ENCODE measurements around the gene AFAP1L2. TPM values are rescaled to one million over a fixed set of nuclear protein-coding genes. Genes with fewer than 3 reads are reported as not detected.

AFAP1L2 gene
- total RNA-seq, 2 experiments from 2014 or later, result 2.3 to 8.6 TPM

GRCh38 chr10:114347791-114348190, 56.5 kb downstream of the AFAP1L2 start:
- no peaks in the 10 kb centered on the region for H3K9me2 ChIP-seq (ENCODE audit: insufficient read depth, low read length)
- POLR2A ChIA-PET, result interaction anchor here (0.6 kb wide), 1 partner anchor 43 kb away, joined by 4 read pairs; no protein-coding TSS in a partner anchor
- intact Hi-C loops (cut with micrococcal nuclease; ENCODE audit: unreplicated experiment), result no loop called here
- H4K20me1 ChIP-seq (ENCODE audit: insufficient read depth, low read length), result no peaks in the 10 kb centered on the region
- no peak overlapping the region for H3K27ac ChIP-seq (ENCODE audit: low read depth, low read length, poor library complexity, severe bottlenecking)
- H3K4me1 ChIP-seq (ENCODE audit: insufficient read depth, low read length, poor library complexity, severe bottlenecking), result no peaks in the 10 kb centered on the region
- H2AFZ ChIP-seq (ENCODE audit: low read length), result no peak overlapping the region
- TF ChIP-seq, protein P1, sequence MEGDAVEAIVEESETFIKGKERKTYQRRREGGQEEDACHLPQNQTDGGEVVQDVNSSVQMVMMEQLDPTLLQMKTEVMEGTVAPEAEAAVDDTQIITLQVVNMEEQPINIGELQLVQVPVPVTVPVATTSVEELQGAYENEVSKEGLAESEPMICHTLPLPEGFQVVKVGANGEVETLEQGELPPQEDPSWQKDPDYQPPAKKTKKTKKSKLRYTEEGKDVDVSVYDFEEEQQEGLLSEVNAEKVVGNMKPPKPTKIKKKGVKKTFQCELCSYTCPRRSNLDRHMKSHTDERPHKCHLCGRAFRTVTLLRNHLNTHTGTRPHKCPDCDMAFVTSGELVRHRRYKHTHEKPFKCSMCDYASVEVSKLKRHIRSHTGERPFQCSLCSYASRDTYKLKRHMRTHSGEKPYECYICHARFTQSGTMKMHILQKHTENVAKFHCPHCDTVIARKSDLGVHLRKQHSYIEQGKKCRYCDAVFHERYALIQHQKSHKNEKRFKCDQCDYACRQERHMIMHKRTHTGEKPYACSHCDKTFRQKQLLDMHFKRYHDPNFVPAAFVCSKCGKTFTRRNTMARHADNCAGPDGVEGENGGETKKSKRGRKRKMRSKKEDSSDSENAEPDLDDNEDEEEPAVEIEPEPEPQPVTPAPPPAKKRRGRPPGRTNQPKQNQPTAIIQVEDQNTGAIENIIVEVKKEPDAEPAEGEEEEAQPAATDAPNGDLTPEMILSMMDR (conservative IDR thresholded peaks at IDR 0.05; ENCODE audit: low read length), result no peak
- no peak for TF ChIP-seq EZH2phosphoT487 (IDR thresholded peaks at IDR 0.05; ENCODE audit: borderline replicate concordance, low read depth, low read length)
- H3K36me3 ChIP-seq (ENCODE audit: insufficient read depth, low read length), result no peaks in the 10 kb centered on the region
- H3K4me3 ChIP-seq (ENCODE audit: low read depth, low read length, poor library complexity, severe bottlenecking), result no peak overlapping the region
- no peak overlapping the region for H3K4me2 ChIP-seq (ENCODE audit: low read length)
- BruUV-seq (replicated peaks), result no TSS peak
- no peaks in the 10 kb centered on the region for H3K9me3 ChIP-seq (ENCODE audit: low read length)
- CTCF ChIA-PET (ENCODE audit: unreplicated experiment), result no interaction called here
- no peaks in the 10 kb centered on the region for H3K79me2 ChIP-seq (ENCODE audit: insufficient read depth, low read depth, low read length)
- no peak for DNase-seq (ENCODE audit: low spot score)

DNA sequence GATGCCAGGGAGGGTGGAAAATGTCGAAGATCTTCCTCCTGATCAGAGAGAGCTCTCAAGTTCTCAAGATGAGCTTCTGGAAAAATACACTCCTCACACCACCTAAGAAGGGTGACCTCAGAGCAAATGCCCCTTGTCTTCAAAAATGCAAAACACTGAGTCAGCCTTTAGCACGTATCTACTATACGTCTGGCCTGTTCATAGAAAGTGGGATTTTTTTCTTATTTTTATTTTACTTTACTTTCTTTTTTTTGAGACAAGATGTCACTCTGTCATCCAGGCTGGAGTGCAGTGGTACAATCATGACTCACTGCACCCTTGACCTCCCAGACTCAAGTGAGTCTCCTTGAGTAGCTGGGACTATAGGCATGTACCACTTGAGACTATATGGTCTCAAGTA, 57.1 kb downstream of the AFAP1L2 start:
- POLR2A ChIA-PET, result interaction anchor here (0.6 kb wide), 1 partner anchor 43 kb away, joined by 4 read pairs; no protein-coding TSS in a partner anchor

More for the DNA sequence above, 57.1 kb downstream of the AFAP1L2 start:
- H4K20me1 ChIP-seq (ENCODE audit: insufficient read depth, low read length), result no peaks in the 10 kb centered on the region
- no peak overlapping the region for H3K4me2 ChIP-seq (ENCODE audit: low read length)
- H3K4me3 ChIP-seq (ENCODE audit: low read depth, low read length, poor library complexity, severe bottlenecking), result no peak overlapping the region
- H3K27ac ChIP-seq (ENCODE audit: low read depth, low read length, poor library complexity, severe bottlenecking), result no peak overlapping the region
- no peaks in the 10 kb centered on the region for H3K9me3 ChIP-seq (ENCODE audit: low read length)
- no peak for DNase-seq (ENCODE audit: low spot score)
- no peaks in the 10 kb centered on the region for H3K4me1 ChIP-seq (ENCODE audit: insufficient read depth, low read length, poor library complexity, severe bottlenecking)
- intact Hi-C loops (cut with micrococcal nuclease; ENCODE audit: unreplicated experiment), result no loop called here
- no peaks in the 10 kb centered on the region for H3K79me2 ChIP-seq (ENCODE audit: insufficient read depth, low read depth, low read length)
- no peaks in the 10 kb centered on the region for H3K9me2 ChIP-seq (ENCODE audit: insufficient read depth, low read length)
- CTCF ChIA-PET (ENCODE audit: unreplicated experiment), result no interaction called here
- no TSS peak for BruUV-seq (replicated peaks)
- TF ChIP-seq, protein P1 (conservative IDR thresholded peaks at IDR 0.05; ENCODE audit: low read length), result no peak
- TF ChIP-seq EZH2phosphoT487 (IDR thresholded peaks at IDR 0.05; ENCODE audit: borderline replicate concordance, low read depth, low read length), result no peak
- H2AFZ ChIP-seq (ENCODE audit: low read length), result no peak overlapping the region
- H3K36me3 ChIP-seq (ENCODE audit: insufficient read depth, low read length), result no peaks in the 10 kb centered on the region
